AG10803 (cell line): Measurements from ENCODE around the gene CRYGC.

Experiments
- DNase-seq: peaks from one replicate; pipeline ENCODE4 v3.0.0; 2010; ENCODE audit warnings: low read depth
- H3K4me3 ChIP-seq: 2 replicates; pipeline ENCODE4 v1.5.1; 2011; ENCODE audit warnings: mild to moderate bottlenecking, low read length, control low read depth
- TF ChIP-seq, protein P1 (sequence below): conservative IDR thresholded peaks from 2 replicates; pipeline ENCODE4 v1.5.1; 2011; ENCODE audit warnings: mild to moderate bottlenecking, low read length, control low read depth, inconsistent platforms

The CRYGC gene

GRCh38 chr2:208098267-208098666 is 31.4 kb downstream of the CRYGC start:
- DNase-seq = no peak
- no peak overlapping the region for H3K4me3 ChIP-seq
- TF ChIP-seq, protein P1, sequence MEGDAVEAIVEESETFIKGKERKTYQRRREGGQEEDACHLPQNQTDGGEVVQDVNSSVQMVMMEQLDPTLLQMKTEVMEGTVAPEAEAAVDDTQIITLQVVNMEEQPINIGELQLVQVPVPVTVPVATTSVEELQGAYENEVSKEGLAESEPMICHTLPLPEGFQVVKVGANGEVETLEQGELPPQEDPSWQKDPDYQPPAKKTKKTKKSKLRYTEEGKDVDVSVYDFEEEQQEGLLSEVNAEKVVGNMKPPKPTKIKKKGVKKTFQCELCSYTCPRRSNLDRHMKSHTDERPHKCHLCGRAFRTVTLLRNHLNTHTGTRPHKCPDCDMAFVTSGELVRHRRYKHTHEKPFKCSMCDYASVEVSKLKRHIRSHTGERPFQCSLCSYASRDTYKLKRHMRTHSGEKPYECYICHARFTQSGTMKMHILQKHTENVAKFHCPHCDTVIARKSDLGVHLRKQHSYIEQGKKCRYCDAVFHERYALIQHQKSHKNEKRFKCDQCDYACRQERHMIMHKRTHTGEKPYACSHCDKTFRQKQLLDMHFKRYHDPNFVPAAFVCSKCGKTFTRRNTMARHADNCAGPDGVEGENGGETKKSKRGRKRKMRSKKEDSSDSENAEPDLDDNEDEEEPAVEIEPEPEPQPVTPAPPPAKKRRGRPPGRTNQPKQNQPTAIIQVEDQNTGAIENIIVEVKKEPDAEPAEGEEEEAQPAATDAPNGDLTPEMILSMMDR = no peak

- no peak overlapping the region for H3K4me3 ChIP-seq
- peak; percentile 88 for DNase-seq
- TF ChIP-seq, protein P1 = no peak
Measured at GRCh38 chr2:208097801-208098200, 31.8 kb downstream of the CRYGC start.

DNA sequence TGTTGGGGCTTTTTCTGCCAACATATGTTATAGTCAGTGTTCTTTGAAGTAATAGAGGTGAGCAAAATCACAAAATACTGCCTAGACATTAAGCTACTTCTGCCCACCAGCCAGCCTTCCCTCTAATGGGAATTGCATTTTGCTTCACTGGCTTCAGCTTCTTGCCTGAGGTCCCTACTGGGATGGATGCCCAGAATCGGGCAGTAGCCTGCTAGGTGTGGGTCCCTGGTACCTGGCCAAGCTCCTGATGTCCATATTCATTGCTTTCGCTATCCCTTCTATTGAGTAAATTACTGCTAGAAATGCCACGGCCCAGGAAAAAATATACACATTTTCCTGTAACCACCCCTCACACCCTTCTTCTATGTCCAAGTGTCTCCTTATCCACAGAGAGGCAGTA is 32.3 kb downstream of the CRYGC start:
- no peak for DNase-seq
- TF ChIP-seq, protein P1 = no peak
- H3K4me3 ChIP-seq = no peak overlapping the region

- no peak overlapping the region for H3K4me3 ChIP-seq
- TF ChIP-seq, protein P1 = no peak
- DNase-seq = no peak
Measured at GRCh38 chr2:208096080-208096479, 33.5 kb downstream of the CRYGC start.

GRCh38 chr2:208093128-208093527 is 36.5 kb downstream of the CRYGC start:
- no peak overlapping the region for H3K4me3 ChIP-seq
- no peak for DNase-seq
- TF ChIP-seq, protein P1 = no peak

- H3K4me3 ChIP-seq = no peak overlapping the region
- no peak for DNase-seq
- TF ChIP-seq, protein P1 = no peak
Measured at GRCh38 chr2:208092093-208092832, 37.4 kb downstream of the CRYGC start.

DNA sequence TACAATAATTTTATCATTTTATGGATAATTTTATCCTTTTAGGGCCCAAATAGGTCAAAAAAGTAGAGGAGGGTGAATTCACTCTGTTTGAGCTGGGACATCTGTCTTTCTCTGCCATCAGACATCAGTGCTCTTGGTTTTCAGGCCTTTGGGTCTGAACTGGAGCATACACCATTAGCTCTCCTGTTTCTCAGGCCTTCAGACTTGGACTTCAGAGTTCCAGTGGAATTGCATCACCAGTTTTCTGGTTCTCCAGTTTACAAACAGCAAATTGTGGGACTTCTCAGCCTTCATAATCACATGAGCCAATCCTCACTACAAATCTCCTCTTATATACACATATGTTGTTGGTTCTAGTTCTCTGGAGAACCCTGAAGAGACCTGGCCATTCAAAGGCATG is 39.2 kb downstream of the CRYGC start:
- TF ChIP-seq, protein P1 = no peak
- no peak for DNase-seq
- H3K4me3 ChIP-seq = no peak overlapping the region
